Stimulated activated CD8-positive, alpha-beta memory T cell treated with anti-CD3 and anti-CD28 coated beads, Interleukin-12 subunit alpha, Interleukin-12 subunit beta, amount 100 ng/mL, for 24 hours (primary cell): Measurements from ENCODE around the gene KIAA1671.

Experiments
- DNase-seq: peaks from one replicate; pipeline ENCODE4 v3.0.0-alpha.2; 2020; ENCODE audit errors: extremely low read depth

The KIAA1671 gene

DNA sequence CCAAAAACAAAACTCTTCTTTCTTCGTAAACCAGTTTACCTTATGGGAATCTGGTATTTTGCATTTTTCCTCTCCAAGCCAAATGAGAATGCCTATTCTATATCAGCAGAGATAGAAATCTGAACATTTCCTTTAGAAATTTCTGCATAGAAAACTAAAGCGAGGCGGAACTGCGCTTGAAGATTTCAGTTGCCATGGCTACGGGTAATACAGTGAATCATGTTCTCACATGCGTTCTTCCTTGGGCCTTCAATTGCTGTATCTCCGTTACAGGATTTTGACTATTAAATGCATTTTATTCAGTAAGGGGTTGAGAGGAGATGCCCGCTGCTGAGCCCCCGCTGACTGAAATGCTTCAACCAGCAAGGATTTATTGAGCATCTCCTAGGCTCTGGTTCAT lies 138.9 kb downstream of the KIAA1671 start:
- no peak for DNase-seq

DNA sequence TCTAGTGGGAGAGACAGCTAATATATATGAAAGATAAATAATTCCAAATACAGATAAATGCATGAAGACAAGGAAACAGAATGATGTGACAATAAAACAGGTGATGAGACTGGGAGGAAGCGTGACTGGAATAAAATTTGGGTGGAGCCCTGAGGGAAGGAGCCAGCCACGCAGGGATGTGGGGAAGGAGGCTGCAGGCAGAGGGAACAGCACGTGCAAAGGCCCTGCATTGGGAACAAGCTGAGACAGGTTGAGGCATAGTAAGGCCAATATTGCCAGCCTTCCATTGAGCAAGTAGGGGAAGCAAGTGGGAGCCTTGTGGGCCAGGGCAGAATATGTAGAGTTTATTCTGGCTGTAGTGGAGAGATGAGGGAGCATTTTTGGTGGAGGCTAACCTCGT lies 139.6 kb downstream of the KIAA1671 start:
- DNase-seq = no peak

DNA sequence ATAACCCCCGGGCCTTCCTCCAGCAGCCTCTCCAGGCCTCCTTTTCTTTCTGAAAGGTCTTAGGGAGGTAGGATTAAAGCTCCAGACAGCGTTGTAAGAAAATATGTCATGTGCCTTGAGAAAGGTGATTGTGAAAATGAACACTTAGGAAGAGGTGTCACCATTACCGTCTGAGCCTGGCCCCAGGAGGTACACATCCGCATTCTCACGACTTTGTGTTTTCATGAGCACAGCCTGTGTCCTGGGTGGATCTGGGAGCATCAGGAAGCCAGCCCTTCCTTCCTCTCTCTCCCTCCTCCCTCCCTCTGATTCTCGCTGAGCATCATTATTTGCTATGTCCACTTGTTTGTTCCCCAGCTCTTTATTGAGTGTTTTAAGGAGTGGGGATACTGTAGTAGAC lies 142.1 kb downstream of the KIAA1671 start:
- DNase-seq = no peak

DNA sequence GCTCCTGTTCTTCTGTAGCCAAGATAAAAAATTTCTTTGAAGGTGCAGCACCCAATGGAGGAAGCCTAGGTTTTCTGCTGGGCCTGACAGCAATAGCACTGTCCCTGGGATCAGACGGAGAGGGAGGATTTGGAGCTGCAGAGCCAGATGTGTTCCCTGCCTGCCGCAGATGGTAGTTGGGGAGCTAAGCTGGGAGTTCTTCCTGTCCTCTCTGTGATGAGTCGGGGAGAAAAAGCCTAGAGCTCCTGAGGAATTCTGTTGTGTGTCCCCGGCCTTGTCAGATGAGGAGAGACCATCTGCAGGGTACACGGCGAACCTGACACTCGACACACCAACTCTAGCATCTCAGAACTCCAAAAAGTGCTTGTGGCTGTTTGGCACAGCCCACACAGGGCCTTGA lies 143.4 kb downstream of the KIAA1671 start:
- no peak for DNase-seq

DNA sequence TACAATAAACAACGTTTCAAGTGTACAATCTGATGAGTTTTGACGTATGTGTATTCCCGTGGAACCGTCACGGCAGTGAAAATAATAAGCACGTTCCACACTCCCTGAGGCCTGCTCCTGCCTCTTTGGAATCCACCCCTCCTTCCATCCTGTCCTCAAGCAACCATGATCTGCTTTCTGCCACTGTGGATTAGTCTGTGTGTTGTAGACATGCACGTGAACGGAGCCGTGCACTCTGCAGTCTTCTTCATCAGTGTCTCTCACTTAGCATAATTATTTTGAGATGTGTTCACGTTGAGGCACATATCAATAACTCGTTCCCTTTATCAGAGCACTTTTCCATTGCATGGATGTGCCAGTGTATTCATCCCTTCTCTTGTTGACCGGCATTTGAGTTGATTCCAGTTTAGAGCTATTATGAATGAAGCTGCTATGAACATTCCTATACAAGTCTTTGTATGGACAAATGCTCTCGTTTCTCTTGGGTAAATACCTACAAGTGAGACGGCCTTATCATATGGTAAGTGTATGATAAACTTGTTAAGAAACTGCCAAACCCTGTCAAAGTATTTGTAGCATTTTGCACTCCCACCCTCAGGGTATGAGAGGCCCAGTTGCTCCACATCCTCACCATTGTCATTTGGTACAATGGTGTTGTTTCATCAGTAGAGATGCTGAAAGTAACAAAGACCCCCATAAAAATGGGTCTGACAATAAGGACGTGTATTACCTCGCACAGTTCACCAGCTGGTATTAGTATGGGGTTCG lies 144.3 kb downstream of the KIAA1671 start:
- DNase-seq = no peak

DNA sequence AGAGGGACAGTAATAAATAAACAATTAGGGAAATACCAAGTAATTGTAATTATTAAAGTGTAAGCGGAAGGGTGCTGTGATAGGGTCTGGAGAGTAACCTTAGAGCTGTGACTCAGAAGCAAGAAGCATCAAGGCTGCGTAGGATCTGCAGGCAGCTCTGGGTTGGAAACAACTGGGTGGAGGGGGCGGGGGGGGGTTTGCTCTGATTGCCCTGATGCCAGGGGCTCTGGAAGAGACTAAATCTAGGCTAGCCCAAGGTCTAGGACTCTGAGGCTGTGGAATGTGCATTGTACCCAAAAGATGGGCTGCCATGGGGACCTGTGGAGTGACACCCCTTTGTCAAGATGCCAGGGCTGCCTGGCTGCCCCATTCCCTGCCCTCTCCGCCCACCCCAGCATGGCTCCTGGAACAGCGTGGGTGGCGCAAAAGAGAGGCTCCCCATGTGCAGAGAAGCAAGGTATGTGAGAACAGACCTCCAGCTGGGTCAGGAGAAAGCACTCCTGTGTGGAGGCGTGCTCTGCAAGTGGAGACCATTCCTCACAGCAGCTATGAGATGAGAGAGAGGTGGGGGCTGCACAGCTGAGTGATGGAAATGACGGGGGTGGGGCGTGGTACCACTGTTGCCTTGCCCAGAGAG lies 146.0 kb downstream of the KIAA1671 start:
- DNase-seq = no peak

DNA sequence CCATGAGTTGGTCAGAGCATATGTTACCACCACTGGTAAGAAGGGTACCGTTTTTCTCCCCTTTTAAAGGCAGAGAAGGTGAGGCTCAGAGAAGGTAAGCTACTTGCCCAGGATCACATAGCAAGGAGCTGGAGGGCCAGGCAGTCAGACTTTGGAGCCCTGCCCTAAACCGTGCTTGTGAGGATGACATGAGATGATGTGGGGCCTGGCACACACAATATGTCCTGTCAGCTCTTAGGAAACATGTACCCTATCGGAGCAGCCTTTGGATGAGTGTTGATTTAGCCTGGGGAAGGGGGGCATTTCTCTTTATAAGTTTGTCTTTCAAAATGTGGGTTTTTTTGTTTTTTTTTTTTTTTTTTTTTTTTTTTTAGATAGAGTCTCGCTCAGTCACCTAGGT lies 146.7 kb downstream of the KIAA1671 start:
- DNase-seq = no peak

DNA sequence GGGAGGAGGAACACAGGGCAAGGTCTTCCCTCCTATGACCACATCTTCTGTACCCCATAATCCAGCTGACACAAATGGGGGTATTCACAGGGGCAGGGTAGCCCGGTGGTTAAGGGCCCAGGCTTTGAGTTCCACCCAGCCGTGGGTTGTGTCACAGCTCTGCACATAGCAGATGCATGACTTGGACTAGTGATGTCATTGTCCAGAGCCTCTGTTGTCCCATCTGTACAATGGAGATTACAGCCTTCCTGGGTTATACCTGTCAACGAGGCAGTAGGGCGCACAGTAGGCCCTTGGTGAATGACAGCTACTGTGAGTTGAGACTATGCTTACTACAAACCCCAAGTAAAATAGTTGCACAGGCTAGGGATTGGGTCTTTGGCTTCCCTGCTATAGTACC lies 147.9 kb downstream of the KIAA1671 start:
- no peak for DNase-seq

DNA sequence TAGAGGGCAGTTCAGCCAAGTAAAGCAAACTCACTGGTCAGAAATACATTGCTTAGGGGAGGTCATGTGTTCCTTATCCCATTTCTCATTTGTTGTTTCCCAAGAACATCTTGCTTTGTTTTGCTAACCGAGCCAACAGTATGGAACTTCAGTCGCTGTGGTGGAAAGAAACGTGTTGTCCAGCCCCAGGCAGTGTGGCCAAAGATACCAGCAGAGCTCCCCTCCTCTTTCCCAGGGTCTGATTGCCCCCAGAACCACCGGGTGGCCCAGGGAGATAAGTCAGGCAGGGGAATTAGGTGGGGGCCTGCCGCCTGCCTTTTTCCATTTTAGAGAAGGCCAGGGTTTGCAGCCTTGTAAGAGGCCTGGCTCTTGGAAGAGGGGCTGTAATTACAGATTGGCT lies 148.4 kb downstream of the KIAA1671 start:
- no peak for DNase-seq

DNA sequence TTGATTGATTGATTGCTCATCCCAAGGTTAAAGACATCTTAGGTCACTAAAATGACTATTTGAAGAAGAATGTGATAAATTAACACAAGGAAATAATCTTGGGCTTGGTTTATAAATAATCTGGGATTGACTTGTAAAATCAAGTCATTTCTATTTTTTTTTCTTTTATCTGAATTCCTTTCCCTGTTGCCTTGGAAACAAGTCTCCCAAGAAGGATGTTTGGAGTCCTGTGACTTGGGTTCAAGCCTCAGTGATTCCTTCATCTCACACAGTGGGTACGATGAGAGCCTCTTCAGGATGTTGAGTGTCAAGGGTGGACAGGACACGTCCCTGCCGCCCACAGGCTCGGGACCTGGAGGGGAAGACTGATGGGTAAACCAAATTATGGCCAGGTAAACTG lies 149.0 kb downstream of the KIAA1671 start:
- no peak for DNase-seq

DNA sequence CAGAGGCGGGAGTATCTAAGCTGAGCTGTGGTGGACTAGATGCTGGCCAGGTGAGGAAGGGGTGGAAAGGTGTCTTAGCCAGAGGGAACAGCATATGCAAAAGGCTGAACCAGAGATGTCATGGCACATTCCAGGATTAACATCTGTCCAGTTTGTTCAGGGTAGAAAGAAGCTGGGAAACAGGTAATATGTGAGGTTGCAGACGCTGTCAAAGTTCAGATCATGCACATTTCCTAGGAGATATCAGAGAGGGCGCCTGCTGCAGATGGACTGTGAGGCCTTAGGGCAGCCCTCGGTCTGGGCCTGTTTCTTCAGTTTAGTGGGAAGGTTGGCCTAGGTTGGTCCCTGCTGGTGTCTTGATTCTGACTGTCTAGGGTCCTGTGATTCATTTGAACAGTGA lies 149.5 kb downstream of the KIAA1671 start:
- DNase-seq = no peak

DNA sequence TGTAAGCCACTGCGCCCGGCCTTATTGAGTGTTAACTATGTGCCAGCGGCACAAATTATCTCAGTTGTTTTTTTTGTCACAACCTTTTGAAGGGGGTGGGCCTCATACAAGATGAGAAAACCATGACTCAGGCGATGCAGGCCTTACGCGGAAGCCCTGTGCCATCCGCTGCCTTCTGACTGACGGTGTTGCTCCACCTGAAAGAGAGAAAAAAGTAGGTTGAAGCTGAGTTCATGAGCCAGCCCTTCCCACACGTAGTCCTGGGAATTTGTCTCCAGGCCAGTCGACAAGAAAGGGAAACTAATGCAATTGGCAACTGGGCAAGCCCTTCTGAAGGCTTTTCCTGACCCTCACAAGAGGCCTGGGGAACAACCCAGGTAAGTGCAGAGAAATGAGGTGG lies 150.2 kb downstream of the KIAA1671 start:
- no peak for DNase-seq

DNA sequence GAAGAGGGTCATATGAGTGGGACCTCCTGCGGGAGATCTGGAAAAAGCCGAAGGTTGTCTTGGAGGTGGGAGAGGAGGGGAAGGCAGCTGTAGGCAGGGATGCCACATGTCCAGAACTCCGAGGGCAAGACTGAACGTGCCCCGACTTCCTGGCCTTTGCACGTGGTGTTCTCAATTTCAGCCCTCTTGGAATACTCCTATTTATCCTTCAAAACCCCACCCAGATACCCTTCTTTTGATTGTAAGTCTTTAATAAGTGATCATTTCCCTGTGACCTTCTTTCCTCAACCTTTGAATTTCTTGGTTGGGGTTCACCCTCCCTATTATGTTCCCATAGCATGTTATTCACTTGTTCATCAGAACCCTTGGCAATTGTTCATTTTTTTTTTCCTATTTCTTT lies 151.9 kb downstream of the KIAA1671 start:
- no peak for DNase-seq

DNA sequence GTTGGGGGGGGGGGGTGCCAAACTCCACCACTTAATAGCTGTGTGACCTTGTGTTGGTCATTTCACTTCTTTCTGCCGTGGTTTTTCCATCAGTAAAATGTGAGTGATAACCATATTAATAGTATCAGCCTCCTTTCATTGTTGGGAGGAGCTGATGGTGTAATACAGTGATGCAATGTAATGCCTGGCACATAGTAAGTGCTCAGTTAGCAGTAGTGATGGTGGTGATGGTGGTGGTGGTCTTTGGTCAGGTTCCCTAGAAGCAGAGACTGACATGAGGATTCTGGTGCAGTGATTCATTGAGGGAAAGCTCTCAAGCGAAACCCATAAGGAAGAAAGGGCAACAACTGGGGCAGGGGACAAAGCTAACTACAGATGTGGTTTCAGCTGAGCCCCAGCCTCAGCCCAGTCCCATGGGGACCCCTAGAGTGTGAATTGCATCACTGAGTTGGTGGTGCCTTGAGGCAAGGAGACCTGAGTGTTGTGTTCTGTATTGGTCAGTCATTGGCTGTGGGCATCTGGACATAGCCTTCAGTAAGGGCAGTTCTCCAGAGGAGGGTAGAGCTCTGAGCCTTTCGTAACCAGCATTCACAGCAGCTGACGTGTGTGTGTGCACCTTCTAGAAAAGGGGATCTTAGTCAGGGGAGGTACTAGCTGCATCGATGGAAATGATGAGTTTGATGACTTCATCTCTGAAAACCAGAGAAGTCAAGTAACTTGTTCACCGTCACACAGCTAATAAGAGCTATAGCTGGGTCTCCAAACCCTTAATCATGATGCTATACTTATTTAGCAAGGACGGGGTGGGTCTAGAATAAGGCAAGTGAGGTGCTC lies 153.5 kb downstream of the KIAA1671 start:
- DNase-seq = no peak

DNA sequence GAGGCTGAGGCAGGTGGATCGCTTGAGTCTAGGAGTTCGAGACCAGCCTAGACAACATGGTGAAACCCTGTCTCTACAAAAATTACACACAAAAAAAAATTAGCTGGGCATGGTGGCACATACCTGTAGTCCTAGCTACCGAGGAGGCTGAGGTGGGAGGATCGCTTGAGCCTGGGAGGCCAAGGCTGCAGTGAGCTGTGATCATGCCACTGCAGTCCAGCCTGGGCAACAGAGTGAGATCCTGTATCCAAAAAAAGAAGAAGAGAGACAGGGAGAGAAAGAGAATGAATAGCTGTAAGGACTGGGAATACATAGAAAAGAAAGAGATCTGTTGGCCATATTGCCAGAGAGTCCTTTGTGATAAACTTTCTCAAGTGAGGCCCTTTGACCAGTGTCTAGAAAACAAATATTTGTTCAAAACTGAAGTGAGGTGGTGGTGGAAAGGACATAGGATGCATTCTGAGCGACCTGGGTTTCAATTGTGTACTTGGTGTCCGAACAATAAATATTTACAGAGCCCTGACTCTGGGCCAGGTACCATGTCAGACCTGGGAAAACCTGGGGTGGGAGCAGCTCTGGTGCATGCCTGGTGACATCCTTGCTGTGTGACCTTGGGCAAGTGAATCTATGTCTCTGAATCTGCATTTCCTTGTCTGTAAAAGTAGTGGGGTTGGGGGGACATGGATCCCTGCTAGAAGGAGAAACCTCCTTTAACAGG lies 157.5 kb downstream of the KIAA1671 start:
- DNase-seq = no peak

DNA sequence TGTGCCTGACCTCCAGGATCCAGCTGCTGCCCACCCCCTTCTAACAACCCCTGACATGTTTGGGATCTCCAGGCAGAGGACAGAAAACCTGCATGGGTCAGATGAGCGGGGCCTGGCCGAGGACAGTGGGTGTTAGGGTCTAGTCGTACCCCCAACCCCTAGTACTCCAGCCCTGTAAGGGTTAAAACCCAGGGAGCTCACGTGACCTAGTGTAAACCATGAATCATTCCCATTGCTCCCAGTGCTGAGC lies 158.0 kb downstream of the KIAA1671 start:
- no peak for DNase-seq

DNA sequence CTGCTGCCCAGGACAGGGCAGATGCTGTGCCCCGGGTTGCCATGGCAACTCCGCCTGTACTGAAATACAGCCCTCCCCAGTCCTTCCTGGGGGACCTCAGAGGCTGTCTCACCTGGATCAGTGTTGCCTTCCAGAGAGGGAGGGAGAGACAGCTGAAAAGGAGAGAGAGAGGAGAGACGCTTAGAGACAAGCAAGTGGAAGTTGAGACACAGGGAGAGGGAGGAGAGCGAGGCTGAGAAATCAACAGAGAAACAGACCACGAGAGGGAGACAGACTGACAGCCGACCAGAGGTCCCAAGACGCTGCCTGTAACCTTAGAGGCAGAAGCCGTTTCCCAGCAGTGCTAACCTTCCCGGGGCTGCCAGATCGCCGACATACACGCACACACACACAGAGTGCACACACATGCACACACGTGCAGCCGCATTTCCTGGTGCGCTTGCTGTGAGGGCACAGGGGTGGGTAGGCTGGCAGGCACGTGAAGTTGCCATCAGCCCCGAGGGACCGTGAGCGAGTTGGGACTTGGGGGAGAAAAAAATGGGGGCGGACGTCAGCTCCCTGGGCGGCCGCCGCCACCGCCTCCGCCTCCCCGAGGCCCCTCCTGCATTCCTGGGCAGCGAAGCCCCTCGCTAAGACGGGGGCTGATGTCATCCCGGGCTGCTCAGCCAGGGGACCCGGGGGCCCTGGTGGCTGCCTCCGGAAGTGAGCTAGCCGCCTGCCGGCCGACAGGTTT lies 158.5 kb downstream of the KIAA1671 start:
- peak; percentile 16 for DNase-seq

DNA sequence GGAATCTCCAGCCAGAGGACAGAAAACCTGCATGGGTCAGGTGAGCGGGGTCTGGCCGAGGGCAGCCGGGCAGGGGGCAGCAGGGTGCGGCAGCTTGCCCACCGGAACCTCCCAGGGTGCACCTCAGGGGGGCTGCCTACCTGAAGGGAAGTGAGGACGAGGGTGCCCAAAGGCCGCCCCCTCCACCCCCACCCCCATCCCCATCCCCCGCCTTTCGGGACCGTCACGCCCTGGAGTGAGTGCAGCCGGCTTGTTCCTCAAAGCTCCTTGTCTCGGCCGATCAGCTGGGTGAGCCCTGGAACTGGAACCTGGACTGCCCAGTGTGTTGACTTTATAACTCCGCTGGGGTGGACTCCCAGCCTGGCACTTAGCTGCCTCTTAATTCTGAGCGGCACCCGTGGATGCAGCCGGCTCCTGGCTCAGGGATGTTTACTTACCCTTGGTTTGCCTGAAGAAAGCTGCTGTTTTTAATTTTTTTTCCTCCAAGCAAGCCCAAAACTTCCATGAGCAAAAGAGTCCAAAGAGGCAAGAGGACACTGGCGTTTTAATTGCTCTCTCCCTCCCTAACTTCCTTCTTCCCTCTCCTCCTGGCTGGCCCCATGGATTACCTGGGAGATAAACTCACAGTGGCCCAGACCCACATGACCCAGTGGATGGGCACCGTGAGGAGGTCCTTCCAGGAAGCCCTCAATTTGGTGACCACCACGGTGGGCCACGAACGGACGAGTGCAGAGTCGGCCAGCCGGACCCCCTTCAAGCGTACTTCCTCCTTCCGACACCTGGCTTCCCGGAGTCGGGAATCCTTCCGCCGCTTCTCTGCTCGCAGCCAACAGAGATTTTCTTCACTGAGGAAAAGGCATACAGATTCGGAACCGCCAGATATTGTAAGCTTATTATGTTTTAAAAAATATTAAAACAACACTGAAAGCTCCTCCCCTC lies 159.3 kb downstream of the KIAA1671 start:
- DNase-seq = no peak

DNA sequence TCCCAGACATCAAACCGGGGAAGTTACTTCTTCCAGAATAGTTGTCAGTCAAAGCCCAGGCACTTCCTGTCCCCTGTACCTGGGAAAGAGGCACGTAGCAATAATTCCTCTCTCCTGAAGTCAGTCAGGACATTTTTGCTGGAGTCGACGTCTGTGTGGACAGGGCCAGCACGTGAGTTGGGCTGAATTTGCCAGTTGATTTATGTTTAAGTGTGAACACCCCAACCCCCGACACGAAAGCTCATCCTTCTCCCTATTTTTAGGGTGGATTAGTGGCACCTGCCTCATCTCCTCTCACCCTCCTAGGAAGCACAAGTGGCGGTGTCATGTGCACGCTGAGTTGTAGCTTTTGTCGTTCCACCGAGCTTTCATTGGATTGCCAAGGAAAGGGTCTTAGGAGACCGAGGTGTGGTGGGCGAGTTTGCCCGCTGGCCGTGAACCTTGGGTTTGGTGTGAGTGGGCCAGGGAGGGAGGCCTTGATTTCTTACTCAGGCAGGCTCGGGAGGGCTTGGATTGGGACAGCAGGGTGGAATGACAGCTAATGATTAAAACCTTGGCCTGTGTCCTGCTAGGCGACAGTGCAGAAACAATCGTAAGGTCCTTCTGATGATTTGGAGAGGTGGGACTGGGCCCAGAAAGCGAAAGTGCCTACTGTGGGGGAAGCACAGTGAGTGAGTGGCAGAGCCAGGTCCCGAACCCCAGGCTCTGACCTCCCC lies 160.2 kb downstream of the KIAA1671 start:
- no peak for DNase-seq

DNA sequence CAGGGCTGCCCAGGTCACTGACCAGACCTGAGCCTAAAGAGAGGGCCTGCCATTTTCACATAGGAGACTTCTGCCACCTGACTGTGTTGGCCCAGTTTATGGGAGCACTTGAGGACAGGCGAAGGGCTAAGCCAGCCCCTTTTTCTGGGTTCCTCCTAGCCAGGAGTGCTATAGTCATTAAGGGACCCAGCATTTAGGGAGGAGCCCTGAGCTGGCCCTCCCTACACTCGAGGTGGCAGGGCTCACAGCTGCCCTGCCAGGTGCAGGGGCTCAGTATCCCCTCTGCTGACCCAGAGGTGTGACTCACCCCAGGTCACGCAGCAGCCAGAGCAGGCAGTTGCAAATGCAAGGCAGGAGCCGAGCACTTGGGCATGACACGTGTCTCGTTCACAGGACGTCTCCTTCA lies 160.8 kb downstream of the KIAA1671 start:
- no peak for DNase-seq
